GM18526 (cell line): ENCODE data around the gene SLC39A1.
A peak's percentile ranks its signal among the peaks of the same experiment; 100 is the strongest.

ENCODE experiments used
- POLR2A ChIP-seq: IDR thresholded peaks from 3 replicates; pipeline ENCODE4 v1.6.1; 2011; ENCODE audit not compliant: insufficient read length; ENCODE audit errors: extremely low read depth

Gene SLC39A1

GRCh38 chr1:153963030-153963849, at the start of gene SLC39A1:
Gene SLC39A1, minus strand, starts transcription at chr1:153963537. Its CDS starts 822 bp downstream, at chr1:153962715.
- TF ChIP-seq POLR2A: peak; percentile 73

- no peak for TF ChIP-seq POLR2A
These were observed 48.8 kb upstream of the SLC39A1 start for GRCh38 chr1:154012129-154012528.

- TF ChIP-seq POLR2A: no peak
These were observed 42.8 kb upstream of the SLC39A1 start for GRCh38 chr1:154006136-154006535.

- TF ChIP-seq POLR2A: no peak
These were observed 37.1 kb upstream of the SLC39A1 start for GRCh38 chr1:154000420-154000819.

- TF ChIP-seq POLR2A: no peak
These were observed 32.3 kb upstream of the SLC39A1 start for GRCh38 chr1:153995640-153996039.

GRCh38 chr1:153995202-153995601, 31.9 kb upstream of the SLC39A1 start:
- no peak for TF ChIP-seq POLR2A

GRCh38 chr1:153991806-153992205, 28.5 kb upstream of the SLC39A1 start:
- TF ChIP-seq POLR2A: no peak

GRCh38 chr1:153991151-153991630, 27.9 kb upstream of the SLC39A1 start:
- TF ChIP-seq POLR2A: no peak

GRCh38 chr1:153990468-153991150, 27.3 kb upstream of the SLC39A1 start, which contains the start of gene RPS27:
Gene RPS27, plus strand, starts transcription at chr1:153990762. Its CDS starts 35 bp downstream, at chr1:153990797.
- TF ChIP-seq POLR2A: peak; percentile 100

- TF ChIP-seq POLR2A: no peak
These were observed 24.3 kb upstream of the SLC39A1 start for GRCh38 chr1:153987621-153988020.

GRCh38 chr1:153985941-153986761, 22.8 kb upstream of the SLC39A1 start, which contains the start of gene RAB13:
Gene RAB13, minus strand, starts transcription at chr1:153986339. Its CDS starts 103 bp downstream, at chr1:153986236.
- no peak for TF ChIP-seq POLR2A

- TF ChIP-seq POLR2A: no peak
These were observed 22.1 kb upstream of the SLC39A1 start for GRCh38 chr1:153985341-153985912.

- TF ChIP-seq POLR2A: no peak
These were observed 21.0 kb upstream of the SLC39A1 start for GRCh38 chr1:153984123-153984894.
